HepG2 (cell line): Measurements from ENCODE around the gene HYAL1. TPM values are rescaled to one million over a fixed set of nuclear protein-coding genes. Genes with fewer than 3 reads are reported as not detected.

ENCODE experiments used
- ATRX ChIP-seq: sonication (generic); formaldehyde crosslinking; IDR thresholded peaks from 2 replicates; pipeline ENCODE4 v1.4.0; 2020; ENCODE audit warnings: missing genetic modification reagents, borderline replicate concordance
- CENPX ChIP-seq: sonication (generic); formaldehyde crosslinking; IDR thresholded peaks from 2 replicates; pipeline ENCODE4 v1.9.0; 2021; ENCODE audit warnings: mild to moderate bottlenecking, missing genetic modification reagents, moderate library complexity
- EED ChIP-seq: sonication (generic); formaldehyde crosslinking; IDR thresholded peaks from 2 replicates; pipeline ENCODE4 v1.5.0; 2020; ENCODE audit warnings: mild to moderate bottlenecking, missing genetic modification reagents
- ERF ChIP-seq: IDR thresholded peaks from 2 replicates; pipeline ENCODE4 v1.6.1; 2018; ENCODE audit warnings: missing biosample characterization, missing genetic modification reagents
- FOXK1 ChIP-seq: sonication (generic); formaldehyde crosslinking; IDR thresholded peaks from 2 replicates; pipeline ENCODE4 v1.4.0; 2020; ENCODE audit warnings: low read depth, missing genetic modification reagents, borderline replicate concordance
- GLMP ChIP-seq: sonication (generic); formaldehyde crosslinking; IDR thresholded peaks from 2 replicates; pipeline ENCODE4 v1.9.0; 2021; ENCODE audit warnings: missing genetic modification reagents, mild to moderate bottlenecking, borderline replicate concordance
- GPN1 ChIP-seq: sonication (generic); formaldehyde crosslinking; IDR thresholded peaks from 2 replicates; pipeline ENCODE4 v1.5.1; 2020; ENCODE audit warnings: missing genetic modification reagents, borderline replicate concordance
- HIVEP1 ChIP-seq: sonication (generic); formaldehyde crosslinking; IDR thresholded peaks from 2 replicates; pipeline ENCODE4 v1.4.0; 2020; ENCODE audit warnings: mild to moderate bottlenecking, missing genetic modification reagents
- HNRNPK ChIP-seq: fragments of 200-400 bp; formaldehyde crosslinking; IDR thresholded peaks from 2 replicates; pipeline ENCODE4 v1.6.1; 2018; ENCODE audit warnings: low read length, low read depth, moderate library complexity, mild to moderate bottlenecking; ENCODE audit not compliant: poor library complexity, severe bottlenecking
- IRX3 ChIP-seq: sonication (generic); formaldehyde crosslinking; IDR thresholded peaks from 2 replicates; pipeline ENCODE4 v1.8.1; 2023; ENCODE audit warnings: mild to moderate bottlenecking, low read depth, missing genetic modification reagents, borderline replicate concordance
- KAT7 ChIP-seq: IDR thresholded peaks from 2 replicates; pipeline ENCODE4 v1.6.1; 2018; ENCODE audit warnings: borderline replicate concordance, missing compliant biosample characterization
- MTF2 ChIP-seq: sonication (generic); formaldehyde crosslinking; IDR thresholded peaks from 2 replicates; pipeline ENCODE4 v1.5.0; 2020; ENCODE audit warnings: missing genetic modification reagents, borderline replicate concordance
- NAIF1 ChIP-seq: sonication (generic); formaldehyde crosslinking; IDR thresholded peaks from 2 replicates; pipeline ENCODE4 v1.5.0; 2020; ENCODE audit warnings: mild to moderate bottlenecking, missing genetic modification reagents, borderline replicate concordance
- PCBP1 ChIP-seq: fragments of 200-400 bp; formaldehyde crosslinking; IDR thresholded peaks from 2 replicates; pipeline ENCODE4 v1.6.1; 2017; ENCODE audit warnings: mild to moderate bottlenecking, low read depth, low read length, borderline replicate concordance
- PHF8 ChIP-seq: sonication (generic); formaldehyde crosslinking; IDR thresholded peaks from 2 replicates; pipeline ENCODE4 v1.5.0; 2020; ENCODE audit warnings: missing genetic modification reagents
- POLR2G ChIP-seq: fragments of 200-400 bp; formaldehyde crosslinking; IDR thresholded peaks from 2 replicates; pipeline ENCODE4 v1.6.1; 2018; ENCODE audit warnings: mild to moderate bottlenecking, low read depth, low read length, moderate library complexity
- REL ChIP-seq: sonication (generic); formaldehyde crosslinking; conservative IDR thresholded peaks from 2 replicates; pipeline ENCODE4 v1.8.0; 2022; ENCODE audit warnings: mild to moderate bottlenecking, missing genetic modification reagents, moderate library complexity
- SIX1 ChIP-seq: sonication (generic); formaldehyde crosslinking; IDR thresholded peaks from 2 replicates; pipeline ENCODE4 v1.4.0; 2020; ENCODE audit warnings: missing genetic modification reagents, borderline replicate concordance
- TBX3 ChIP-seq: fragments of 450-650 bp; IDR thresholded peaks from 2 replicates; pipeline ENCODE4 v1.6.1; 2017; ENCODE audit warnings: antibody characterized with exemption, mild to moderate bottlenecking, inconsistent platforms, borderline replicate concordance
- TOE1 ChIP-seq: sonication (generic); formaldehyde crosslinking; IDR thresholded peaks from 2 replicates; pipeline ENCODE4 v1.4.0; 2020; ENCODE audit warnings: mild to moderate bottlenecking, missing genetic modification reagents
- ZNF12 ChIP-seq: sonication (generic); formaldehyde crosslinking; IDR thresholded peaks from 2 replicates; pipeline ENCODE4 v1.5.0; 2020; ENCODE audit warnings: missing genetic modification reagents
- ZNF280B ChIP-seq: sonication (generic); formaldehyde crosslinking; IDR thresholded peaks from 2 replicates; pipeline ENCODE4 v1.5.0; 2020; ENCODE audit warnings: missing genetic modification reagents, mild to moderate bottlenecking, borderline replicate concordance
- ZNF549 ChIP-seq: sonication (generic); formaldehyde crosslinking; IDR thresholded peaks from 2 replicates; pipeline ENCODE4 v1.5.0; 2020; ENCODE audit warnings: missing genetic modification reagents
- ZNF724P ChIP-seq: sonication (generic); formaldehyde crosslinking; IDR thresholded peaks from 2 replicates; pipeline ENCODE4 v1.8.0; 2022; ENCODE audit warnings: missing genetic modification reagents, borderline replicate concordance
- ZNF850 ChIP-seq: sonication (generic); formaldehyde crosslinking; conservative IDR thresholded peaks from 2 replicates; pipeline ENCODE4 v1.9.0; 2021; ENCODE audit warnings: mild to moderate bottlenecking, missing genetic modification reagents
- ZSCAN22 ChIP-seq: sonication (generic); formaldehyde crosslinking; IDR thresholded peaks from 2 replicates; pipeline ENCODE4 v1.4.0; 2020; ENCODE audit warnings: mild to moderate bottlenecking, missing genetic modification reagents
- ZSCAN31 ChIP-seq: sonication (generic); formaldehyde crosslinking; IDR thresholded peaks from 2 replicates; pipeline ENCODE4 v1.5.0; 2020; ENCODE audit warnings: low read depth, mild to moderate bottlenecking, missing genetic modification reagents
- polyA plus RNA-seq, 8 experiments: library from polyadenylated mRNA; depleted of rRNA in 3 of 8; stranded (reverse) in 7 of 8; unstranded in 1 of 8; fragments of >200 nt; fragmentation: Illumina TruSeq in 4 of 8; extraction: Trizol in 4 of 8; gene quantifications; 2 replicates each; pipeline versions ENCODE4 v1.2.1 to v1.2.3, GENCODE V29; 2011 to 2016; ENCODE audit warnings: low read depth in 4 of 8, missing spikeins in 1 of 8, mixed read lengths in 1 of 8; ENCODE audit not compliant: insufficient read depth in 1 of 8
- total RNA-seq, 5 experiments: library from RNA; depleted of rRNA; stranded (reverse); fragments of >200 nt; fragmentation: Illumina TruSeq; extraction: Trizol; gene quantifications; 2 replicates each; pipeline ENCODE4 v1.2.3, GENCODE V29; 2016; ENCODE audit warnings: low read depth in 1 of 5

HYAL1 gene
- total and polyA plus RNA-seq, 2 of the 13 experiments (the other 11 are each of a cell fraction or from before 2014, with no cell fraction given): 76.5 to 193 TPM

- TF ChIP-seq HNRNPK (peak; percentile 42), POLR2G (peak; percentile 68), IRX3 (CRISPR knock-in tag) (no peak), ZNF549 (CRISPR knock-in tag) (no peak), ATRX (CRISPR knock-in tag) (no peak), ZNF850 (CRISPR knock-in tag) (no peak), TBX3 (peak; percentile 31; the same call in 1 of the 2 replicates), NAIF1 (CRISPR knock-in tag) (0 out of 2 replicates have a peak, but pooled peaks have one; percentile 59), REL (CRISPR knock-in tag) (no peak), KAT7 (CRISPR knock-in tag) (peak; percentile 58; the same call in 1 of the 2 replicates), CENPX (no peak), TOE1 (CRISPR knock-in tag) (peak; percentile 38; the same call in 1 of the 2 replicates), MTF2 (CRISPR knock-in tag) (no peak), ZNF280B (CRISPR knock-in tag) (no peak), ZSCAN31 (CRISPR knock-in tag) (0 out of 2 replicates have a peak, but pooled peaks have one; percentile 43), EED (CRISPR knock-in tag) (no peak), PHF8 (CRISPR knock-in tag) (peak; percentile 48), GPN1 (CRISPR knock-in tag) (no peak), ZNF12 (CRISPR knock-in tag) (no peak), ZSCAN22 (CRISPR knock-in tag) (peak; percentile 99), HIVEP1 (CRISPR knock-in tag) (peak; percentile 24; the same call in 1 of the 2 replicates), GLMP (no peak), SIX1 (0 out of 2 replicates have a peak, but pooled peaks have one; percentile 10), PCBP1 (peak; percentile 97), FOXK1 (CRISPR knock-in tag) (peak; percentile 45; the same call in 1 of the 2 replicates), ERF (CRISPR knock-in tag) (no peak; the same call in 1 of the 2 replicates), ZNF724P (CRISPR knock-in tag) (0 out of 2 replicates have a peak, but pooled peaks have one; percentile 56)
These were observed 18.2 kb upstream of the HYAL1 start (continued) for GRCh38 chr3:50321336-50322114.
